DOHH2 (cell line): ENCODE results near the gene FBRSL1.

Source experiments
- EZH2phosphoT487 ChIP-seq: fragments of 200-600 bp; sonication (generic); IDR thresholded peaks from 2 replicates; pipeline ENCODE4 v1.6.1; 2017; ENCODE audit warnings: borderline replicate concordance, mild to moderate bottlenecking, antibody characterized with exemption, low read length, moderate library complexity, mixed read lengths
- TF ChIP-seq, protein P1 (sequence below): fragments of 200-600 bp; sonication (generic); IDR thresholded peaks from one replicate; pipeline ENCODE4 v1.5.1; 2014; ENCODE audit warnings: antibody characterized with exemption, mild to moderate bottlenecking, low read depth, low read length; ENCODE audit not compliant: poor library complexity, severe bottlenecking

DNA sequence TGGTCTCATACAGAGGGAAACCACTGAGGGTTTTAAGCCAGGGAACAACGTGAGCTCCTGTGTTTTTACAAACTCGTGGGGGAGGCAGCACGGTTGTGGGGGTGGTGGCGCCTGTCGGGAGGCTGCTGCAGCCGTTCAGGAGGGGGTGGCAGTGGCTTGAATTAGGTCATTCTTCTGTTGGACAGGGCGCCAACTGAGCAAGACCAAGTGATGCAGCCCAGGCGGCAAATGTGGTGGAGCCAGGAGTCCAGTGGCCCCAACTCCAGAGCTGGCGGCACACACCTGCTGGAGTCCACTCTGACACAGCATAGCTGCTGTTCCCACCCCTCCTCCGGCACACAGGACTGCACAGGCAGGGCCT is 27.8 kb downstream of the FBRSL1 start:
- TF ChIP-seq, protein P1, sequence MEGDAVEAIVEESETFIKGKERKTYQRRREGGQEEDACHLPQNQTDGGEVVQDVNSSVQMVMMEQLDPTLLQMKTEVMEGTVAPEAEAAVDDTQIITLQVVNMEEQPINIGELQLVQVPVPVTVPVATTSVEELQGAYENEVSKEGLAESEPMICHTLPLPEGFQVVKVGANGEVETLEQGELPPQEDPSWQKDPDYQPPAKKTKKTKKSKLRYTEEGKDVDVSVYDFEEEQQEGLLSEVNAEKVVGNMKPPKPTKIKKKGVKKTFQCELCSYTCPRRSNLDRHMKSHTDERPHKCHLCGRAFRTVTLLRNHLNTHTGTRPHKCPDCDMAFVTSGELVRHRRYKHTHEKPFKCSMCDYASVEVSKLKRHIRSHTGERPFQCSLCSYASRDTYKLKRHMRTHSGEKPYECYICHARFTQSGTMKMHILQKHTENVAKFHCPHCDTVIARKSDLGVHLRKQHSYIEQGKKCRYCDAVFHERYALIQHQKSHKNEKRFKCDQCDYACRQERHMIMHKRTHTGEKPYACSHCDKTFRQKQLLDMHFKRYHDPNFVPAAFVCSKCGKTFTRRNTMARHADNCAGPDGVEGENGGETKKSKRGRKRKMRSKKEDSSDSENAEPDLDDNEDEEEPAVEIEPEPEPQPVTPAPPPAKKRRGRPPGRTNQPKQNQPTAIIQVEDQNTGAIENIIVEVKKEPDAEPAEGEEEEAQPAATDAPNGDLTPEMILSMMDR = no peak
- TF ChIP-seq EZH2phosphoT487 = no peak
